ENCODE data around the gene BRD3. TPM values are rescaled to one million over a fixed set of nuclear protein-coding genes. Genes with fewer than 3 reads are reported as not detected.
A peak's percentile ranks its signal among the peaks of the same experiment; 100 is the strongest.

The BRD3 gene
- total RNA-seq, 1 experiment from 2014 or later, result 40.7 TPM

- DNase-seq (ENCODE audit: low read depth, low spot score) (no peak), ATAC-seq (0 out of 2 replicates have a peak, but pooled peaks have one; percentile 47)
- TF ChIP-seq TCF7L2 (IDR thresholded peaks at IDR 0.05; ENCODE audit: borderline replicate concordance, extremely low read depth, insufficient read depth, insufficient read length), result no peak
- TF ChIP-seq ZNF274 (IDR thresholded peaks at IDR 0.05; ENCODE audit: low read depth, low read length), result no peak
- TF ChIP-seq POLR2AphosphoS5 (IDR thresholded peaks at IDR 0.05; ENCODE audit: low read depth, low read length), result no peak
- TF ChIP-seq JUND (IDR thresholded peaks at IDR 0.05), result no peak
- no peak for TF ChIP-seq EZH2phosphoT487 (IDR thresholded peaks at IDR 0.05; ENCODE audit: borderline replicate concordance)
- TF ChIP-seq ZFX (IDR thresholded peaks at IDR 0.05), result no peak
- TF ChIP-seq ELF1 (IDR thresholded peaks at IDR 0.05; ENCODE audit: borderline replicate concordance, low read depth), result no peak
- TF ChIP-seq, protein P1, sequence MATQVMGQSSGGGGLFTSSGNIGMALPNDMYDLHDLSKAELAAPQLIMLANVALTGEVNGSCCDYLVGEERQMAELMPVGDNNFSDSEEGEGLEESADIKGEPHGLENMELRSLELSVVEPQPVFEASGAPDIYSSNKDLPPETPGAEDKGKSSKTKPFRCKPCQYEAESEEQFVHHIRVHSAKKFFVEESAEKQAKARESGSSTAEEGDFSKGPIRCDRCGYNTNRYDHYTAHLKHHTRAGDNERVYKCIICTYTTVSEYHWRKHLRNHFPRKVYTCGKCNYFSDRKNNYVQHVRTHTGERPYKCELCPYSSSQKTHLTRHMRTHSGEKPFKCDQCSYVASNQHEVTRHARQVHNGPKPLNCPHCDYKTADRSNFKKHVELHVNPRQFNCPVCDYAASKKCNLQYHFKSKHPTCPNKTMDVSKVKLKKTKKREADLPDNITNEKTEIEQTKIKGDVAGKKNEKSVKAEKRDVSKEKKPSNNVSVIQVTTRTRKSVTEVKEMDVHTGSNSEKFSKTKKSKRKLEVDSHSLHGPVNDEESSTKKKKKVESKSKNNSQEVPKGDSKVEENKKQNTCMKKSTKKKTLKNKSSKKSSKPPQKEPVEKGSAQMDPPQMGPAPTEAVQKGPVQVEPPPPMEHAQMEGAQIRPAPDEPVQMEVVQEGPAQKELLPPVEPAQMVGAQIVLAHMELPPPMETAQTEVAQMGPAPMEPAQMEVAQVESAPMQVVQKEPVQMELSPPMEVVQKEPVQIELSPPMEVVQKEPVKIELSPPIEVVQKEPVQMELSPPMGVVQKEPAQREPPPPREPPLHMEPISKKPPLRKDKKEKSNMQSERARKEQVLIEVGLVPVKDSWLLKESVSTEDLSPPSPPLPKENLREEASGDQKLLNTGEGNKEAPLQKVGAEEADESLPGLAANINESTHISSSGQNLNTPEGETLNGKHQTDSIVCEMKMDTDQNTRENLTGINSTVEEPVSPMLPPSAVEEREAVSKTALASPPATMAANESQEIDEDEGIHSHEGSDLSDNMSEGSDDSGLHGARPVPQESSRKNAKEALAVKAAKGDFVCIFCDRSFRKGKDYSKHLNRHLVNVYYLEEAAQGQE (IDR thresholded peaks at IDR 0.05; ENCODE audit: low read depth), result no peak
- no peak for TF ChIP-seq POLR2A (IDR thresholded peaks at IDR 0.05; ENCODE audit: borderline replicate concordance, extremely low read depth, insufficient read depth, insufficient read length)
- Histone ChIP-seq H3K79me2 (ENCODE audit: insufficient read depth, low read length) (no peaks in the 10 kb centered on the region), H3K9me2 (ENCODE audit: insufficient read depth) (no peaks in the 10 kb centered on the region), H2AFZ (ENCODE audit: low read depth, low read length, poor library complexity, severe bottlenecking) (no peak overlapping the region), H3K27ac (ENCODE audit: low read depth, low read length) (no peak overlapping the region), H3K4me2 (ENCODE audit: low read length) (no peak overlapping the region), H3K9me3 (ENCODE audit: control insufficient read depth in 1 of 2, insufficient read depth in 1 of 2, low read depth in 1 of 2, low read length in 2 of 2) (no peaks in the 10 kb centered on the region), H3K9ac (ENCODE audit: low read length) (no peak overlapping the region), H3K4me3 (replicated peaks in 1 of 2; ENCODE audit: low read depth in 1 of 2, low read length in 2 of 2) (no peak overlapping the region), H3K27me3 (ENCODE audit: insufficient read depth, low read length) (0 out of 2 replicates have a peak, but pooled peaks cover 3% of the 10 kb centered on the region), H3K4me1 (ENCODE audit: control insufficient read depth in 1 of 2, insufficient read depth in 2 of 2, low read length in 2 of 2) (peaks cover 3 to 4% of the 10 kb centered on the region in 2 experiments; a peak in 3 of 4 replicates), H3K36me3 (ENCODE audit: control insufficient read depth in 1 of 2, insufficient read depth in 2 of 2, low read length in 2 of 2) (no peaks in the 10 kb centered on the region), H4K20me1 (ENCODE audit: insufficient read depth) (no peaks in the 10 kb centered on the region)
- no TSS peak for BruUV-seq (replicated peaks)
- CTCF ChIA-PET, result no interaction called here
- RAD21 ChIA-PET (ENCODE audit: low non-redundant PET in 1 of 2, low total read pairs in 2 of 2, uncharacterized antibody in 2 of 2, unreplicated experiment in 2 of 2), result no interaction called here
- POLR2A ChIA-PET, result no interaction called here
- intact Hi-C loops (cut with micrococcal nuclease), result loop anchor here (10.0 kb wide), 1 partner anchor 645 kb away; the partner anchor contains the start of genes SURF1 and SURF2
These were observed 68.0 kb downstream of the BRD3 start for GRCh38 chr9:133999851-134000265.

All from HCT116 (cell line).